GM19463 (cell line): Measurements from ENCODE around the gene PBXIP1.

Source experiments
- ATAC-seq: cut with Tn5 transposase; IDR thresholded peaks from one replicate; pipeline ENCODE4 v1.9.1; 2021; ENCODE audit warnings: mild to moderate bottlenecking, moderate library complexity; ENCODE audit not compliant: unreplicated experiment

PBXIP1 gene

GRCh38 chr1:154901591-154901990, 54.3 kb downstream of the PBXIP1 start:
- ATAC-seq = no peak

DNA sequence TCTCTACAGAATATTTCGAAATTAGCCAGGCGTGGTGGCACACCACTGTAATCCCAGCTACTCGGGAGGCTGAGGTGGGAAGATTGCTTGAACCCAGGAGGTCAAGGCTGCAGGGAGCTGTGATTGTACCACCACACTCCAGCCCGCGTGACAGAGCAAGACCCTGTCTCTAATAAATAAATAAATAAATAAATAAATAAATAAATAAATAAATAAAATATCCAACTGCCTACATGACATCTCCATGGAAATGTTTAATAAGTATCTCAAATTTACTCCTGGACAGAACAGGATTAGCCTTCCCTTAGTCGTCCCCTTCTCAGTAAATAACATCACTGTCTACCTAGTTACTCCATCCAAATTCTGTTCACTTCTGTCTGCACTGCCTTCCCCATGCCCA, 56.9 kb downstream of the PBXIP1 start:
- no peak for ATAC-seq

DNA sequence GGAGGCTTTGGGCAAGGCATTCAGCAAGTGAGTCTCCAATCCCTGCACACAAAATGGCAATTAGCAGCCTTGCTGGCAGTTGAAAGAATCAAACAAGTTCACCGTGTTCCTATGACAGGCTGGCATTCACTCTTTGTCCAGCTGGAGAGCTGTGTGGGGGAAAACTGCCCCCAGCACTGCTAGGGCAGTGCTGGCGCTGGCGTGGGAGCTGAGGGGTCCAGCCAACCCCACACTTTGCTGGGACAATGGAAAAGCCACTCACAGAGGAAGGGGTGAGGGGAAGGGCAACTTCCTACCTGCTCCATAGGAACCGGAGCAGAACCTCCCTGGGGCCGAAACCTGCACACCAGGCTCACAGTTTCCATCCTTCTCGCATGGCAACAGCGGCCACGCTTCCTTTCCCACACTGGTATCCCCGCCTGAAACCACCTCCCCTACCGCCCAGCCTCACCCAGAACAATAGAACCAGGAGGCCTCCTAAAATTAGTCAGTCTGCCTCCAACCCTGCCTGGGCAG, 59.1 kb downstream of the PBXIP1 start:
- no peak for ATAC-seq

DNA sequence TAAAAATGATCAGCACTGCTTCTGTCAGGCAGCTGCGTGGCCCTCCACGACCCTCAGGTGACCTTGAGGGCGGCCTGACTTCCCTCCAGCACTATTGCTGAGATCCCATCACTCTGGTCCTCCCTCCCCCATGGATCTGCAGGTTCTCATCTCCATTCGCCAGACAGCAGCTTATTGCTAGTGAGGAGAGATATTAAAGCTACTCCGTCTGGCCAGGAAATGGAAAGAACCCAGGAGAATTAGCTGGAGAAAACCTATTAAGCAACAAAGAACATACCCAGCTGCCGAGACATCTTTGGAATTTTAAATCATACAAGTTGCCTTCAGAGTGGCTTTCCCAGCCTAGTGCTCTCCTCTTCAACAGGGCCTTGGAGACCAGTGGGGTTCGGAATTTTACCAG, 60.1 kb downstream of the PBXIP1 start:
- no peak for ATAC-seq
